Left kidney (tissue), 2 donors: ENCODE results near the gene NPC2. TPM values are rescaled to one million over a fixed set of nuclear protein-coding genes. Genes with fewer than 3 reads are reported as not detected.

ENCODE experiments used
- DNase-seq: peaks from one replicate; pipeline ENCODE4 v3.0.0-alpha.2; 2013
- polyA plus RNA-seq: library from polyadenylated mRNA; unstranded; fragments of 120-200 nt; gene quantifications from one replicate; pipeline ENCODE4 v1.2.1, GENCODE V29; 2013; ENCODE audit not compliant: insufficient read length

NPC2 gene
- polyA plus RNA-seq, 1 donor, result 320 TPM

DNA sequence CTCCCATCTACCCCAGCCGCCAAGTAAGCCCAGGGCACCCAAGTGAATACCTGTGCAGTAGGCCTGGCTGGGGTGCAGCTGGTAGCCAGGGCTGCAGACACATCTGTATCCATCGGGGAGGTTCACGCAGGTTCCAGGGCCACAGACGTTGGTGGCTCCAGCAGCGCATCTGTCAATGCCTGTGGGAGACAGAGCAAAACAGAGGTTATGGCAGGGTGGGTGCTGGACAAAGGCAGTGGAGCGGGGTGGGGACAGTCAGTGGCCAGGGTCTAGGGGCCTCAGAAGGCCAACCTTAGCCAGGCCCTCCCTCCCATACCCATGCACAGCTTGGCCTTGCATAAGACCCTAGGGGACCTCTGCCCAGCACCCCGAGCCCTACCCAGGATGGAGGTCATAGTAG, 29.6 kb upstream of the NPC2 start:
- DNase-seq, result no peak

DNA sequence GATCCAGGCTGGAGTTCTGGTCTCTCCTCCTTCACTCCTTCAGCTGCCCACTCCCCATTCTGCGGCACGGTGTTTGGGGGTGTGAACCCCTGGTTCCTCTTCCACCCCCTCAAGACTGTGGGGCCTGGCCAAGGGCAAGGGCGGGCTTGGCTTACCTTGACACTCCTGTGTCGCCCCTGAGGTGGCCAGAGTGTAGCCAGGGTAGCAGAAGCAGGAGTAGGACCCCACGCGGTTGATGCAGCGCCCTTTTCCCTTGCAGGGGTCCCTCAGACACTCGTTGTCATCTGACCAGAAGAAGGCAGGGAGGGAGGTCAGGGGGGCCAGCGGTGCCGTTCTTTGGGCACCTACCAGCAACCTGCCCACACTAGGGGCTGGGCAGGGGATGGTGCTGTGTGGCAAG, 28.7 kb upstream of the NPC2 start:
- no peak for DNase-seq

- no peak for DNase-seq
Measured at GRCh38 chr14:74519316-74520074, 26.4 kb upstream of the NPC2 start.

GRCh38 chr14:74518221-74518620, 25.1 kb upstream of the NPC2 start:
- no peak for DNase-seq

DNA sequence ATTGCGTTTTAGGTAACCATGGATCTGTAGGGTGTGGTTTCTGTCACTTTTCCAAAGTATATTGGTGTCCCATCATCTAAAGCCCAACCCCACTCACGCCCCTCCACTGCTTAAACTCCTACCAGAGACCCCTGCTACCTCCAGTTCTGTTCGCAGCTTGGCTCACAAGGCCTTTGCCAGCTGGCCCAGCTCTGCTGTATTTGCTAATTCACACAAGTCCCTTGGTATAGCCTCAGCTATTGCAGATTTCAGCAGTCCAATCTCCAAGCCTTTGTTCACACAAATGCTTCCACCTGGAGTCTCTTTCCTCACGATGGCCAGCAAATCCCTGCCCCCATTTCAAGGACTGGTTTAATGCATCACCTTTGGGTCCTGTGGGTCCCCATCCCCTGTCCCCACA, 24.6 kb upstream of the NPC2 start:
- no peak for DNase-seq

DNA sequence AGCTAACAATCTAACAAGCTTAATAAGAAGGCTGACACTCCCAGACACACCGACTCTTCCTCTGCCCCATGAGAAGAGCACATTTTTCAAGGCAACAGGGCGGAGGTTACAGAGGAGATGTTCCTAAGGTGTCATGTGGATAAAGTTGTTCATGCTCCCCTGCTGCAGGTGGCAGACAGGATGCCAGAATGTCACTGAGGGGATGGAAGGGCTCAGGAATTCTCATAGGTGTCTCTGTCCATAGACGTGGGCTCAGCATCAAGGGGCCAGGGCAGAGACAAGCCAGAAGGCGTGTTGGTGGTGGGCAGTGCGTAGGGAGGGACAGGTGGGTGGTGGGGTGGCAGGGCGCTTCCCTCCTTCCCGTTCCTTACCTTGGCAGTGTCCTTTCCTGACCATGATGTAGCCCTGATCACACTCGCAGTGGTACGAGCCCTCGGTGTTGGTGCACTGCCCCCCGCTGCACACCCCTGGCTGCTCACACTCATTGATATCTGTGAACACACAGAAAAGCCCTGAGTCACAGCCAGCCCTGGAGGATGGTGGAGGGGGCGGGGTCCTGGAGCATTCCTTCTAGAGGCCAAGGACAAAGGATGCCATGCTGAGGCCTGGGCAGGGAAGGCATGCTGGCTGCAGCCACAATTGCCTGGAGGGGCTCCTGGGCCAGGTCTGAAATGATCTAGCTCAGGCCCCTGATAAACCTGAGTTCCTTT, 23.5 kb upstream of the NPC2 start:
- DNase-seq, result no peak

DNA sequence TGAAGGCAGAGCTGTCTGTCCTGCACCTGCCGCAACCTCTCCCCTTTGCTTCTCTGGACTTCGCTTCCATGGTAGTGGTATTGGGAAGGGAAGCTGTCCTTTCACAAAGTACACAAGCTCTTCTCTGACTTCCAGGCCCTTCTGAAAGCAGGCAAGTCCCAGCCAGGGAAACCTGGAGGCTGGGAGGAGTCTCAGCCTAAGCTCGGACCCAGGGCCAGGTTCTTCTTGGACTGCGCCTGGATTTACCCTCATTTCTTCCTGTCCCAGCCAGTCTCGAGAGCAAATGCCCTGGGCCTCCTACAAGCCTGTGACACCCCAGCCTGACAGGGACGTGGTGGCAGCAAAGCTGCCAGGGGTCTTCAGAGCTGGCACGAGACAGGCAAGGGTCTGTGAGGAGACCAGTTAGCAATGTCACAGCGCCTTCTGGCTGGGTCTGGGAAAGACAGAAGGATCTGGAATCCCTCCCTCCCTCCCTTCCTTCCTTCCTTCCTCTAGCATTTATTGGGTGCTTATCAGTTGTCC, 22.8 kb upstream of the NPC2 start:
- DNase-seq, result no peak

- no peak for DNase-seq
Measured at GRCh38 chr14:74514471-74514941, 21.4 kb upstream of the NPC2 start.

GRCh38 chr14:74511966-74512830, 19.1 kb upstream of the NPC2 start:
- no peak for DNase-seq

DNA sequence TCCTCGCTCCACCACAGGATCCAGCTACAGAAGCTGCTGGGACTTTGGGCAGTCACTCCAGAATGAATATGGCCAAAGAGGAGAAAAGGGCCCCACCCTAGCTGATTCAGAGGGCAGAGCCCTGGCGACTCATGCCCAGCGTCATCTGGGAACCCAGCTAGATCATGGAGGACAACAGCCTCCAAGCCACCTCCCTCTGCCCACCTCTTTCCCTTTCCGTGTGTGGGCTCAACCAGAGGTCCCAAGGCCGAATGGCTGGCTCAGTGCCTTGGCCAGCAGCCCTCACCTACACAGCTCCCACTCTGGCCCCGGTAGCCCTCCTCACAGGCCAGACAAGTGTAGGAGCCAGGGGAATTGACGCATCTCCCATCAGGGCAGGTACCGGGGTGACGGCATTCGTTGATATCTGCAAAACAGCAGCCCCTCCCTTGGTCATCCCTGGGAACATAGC, 17.9 kb upstream of the NPC2 start:
- no peak for DNase-seq

DNA sequence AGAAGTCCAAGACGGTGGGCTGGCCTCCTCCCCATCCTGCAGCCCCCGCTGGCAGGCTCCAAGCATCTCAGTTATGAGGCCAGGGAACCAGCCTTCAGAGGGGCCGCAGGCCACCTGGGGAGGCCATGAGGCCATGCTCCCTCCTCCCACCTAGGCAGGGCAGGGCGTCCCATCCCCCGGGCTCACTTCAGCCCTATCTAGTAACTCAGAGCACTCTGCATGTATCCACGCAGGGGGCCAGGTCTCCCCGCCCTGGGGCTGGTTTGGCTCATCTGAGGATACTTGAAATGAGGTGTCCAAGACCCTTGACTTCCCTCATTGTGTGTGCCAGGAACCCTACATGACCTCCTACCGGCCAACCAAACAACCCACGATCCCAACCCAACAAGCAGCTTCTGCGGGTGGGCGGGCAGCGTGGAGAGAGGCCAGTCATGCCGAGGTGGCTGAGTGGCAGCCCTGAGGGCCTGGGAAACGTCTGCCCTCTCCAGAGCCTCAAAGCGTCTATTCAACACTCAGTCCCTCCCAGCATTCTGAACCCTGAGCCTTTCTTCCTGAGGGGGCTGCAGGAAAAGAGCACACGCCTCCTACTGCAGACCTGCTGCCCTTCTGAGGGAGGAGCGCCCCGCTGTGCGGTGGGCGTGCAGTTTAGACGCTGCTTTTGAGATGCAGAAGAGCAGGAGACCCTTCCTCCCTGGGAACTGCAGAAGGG, 17.3 kb upstream of the NPC2 start:
- no peak for DNase-seq

DNA sequence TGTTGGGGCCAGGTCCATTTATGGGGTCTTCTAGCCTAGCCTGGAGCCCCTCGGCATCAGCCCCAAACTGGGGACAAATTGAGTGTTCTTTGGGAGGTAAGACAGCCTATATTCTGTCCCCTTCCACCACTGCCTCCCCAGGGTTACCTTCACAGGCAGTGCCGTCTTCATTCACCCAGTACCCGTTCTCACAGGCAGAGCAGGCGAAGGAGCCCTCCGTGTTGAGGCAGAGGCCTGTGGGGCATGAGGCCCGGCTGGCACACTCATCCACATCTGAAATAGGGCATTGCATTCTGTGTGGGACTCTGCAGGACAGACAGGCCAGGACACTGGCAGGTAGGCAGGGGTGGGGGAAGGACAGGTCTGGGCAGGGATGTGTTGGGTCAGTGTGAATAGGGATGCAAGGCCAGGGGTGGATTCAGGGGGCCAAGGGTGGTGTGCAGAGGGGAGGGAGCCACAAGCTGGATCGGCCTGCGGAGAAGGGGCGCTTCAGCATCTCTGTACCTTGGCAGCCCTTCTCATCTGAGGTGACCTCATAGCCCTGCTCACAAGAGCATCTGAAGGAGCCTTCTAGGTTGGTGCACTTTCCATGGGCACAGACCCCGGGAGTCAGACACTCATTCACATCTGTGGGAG, 16.6 kb upstream of the NPC2 start:
- no peak for DNase-seq

- DNase-seq, result no peak
Measured at GRCh38 chr14:74508844-74509428, 15.8 kb upstream of the NPC2 start.

DNA sequence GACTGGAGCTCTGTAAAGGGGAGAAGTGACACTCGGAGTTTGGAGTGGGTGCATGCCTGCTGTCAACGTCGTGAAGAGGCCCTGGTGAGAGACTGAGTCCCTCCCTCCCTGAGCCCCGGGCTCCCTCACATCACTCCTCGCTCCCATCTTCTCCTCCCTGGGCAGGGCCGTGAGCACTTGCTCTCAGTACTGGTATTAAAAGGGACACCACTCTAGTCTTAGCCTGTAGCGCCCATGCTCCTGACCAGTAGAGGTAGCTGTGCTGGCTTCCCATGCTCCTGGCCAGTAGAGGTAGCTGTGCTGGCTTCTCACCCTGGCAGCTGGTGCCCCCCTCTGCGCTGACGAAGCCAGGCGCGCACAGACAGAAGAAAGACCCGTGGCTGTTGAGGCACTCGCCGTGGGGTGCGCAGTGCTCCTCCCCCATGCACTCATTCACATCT, 15.2 kb upstream of the NPC2 start:
- no peak for DNase-seq

DNA sequence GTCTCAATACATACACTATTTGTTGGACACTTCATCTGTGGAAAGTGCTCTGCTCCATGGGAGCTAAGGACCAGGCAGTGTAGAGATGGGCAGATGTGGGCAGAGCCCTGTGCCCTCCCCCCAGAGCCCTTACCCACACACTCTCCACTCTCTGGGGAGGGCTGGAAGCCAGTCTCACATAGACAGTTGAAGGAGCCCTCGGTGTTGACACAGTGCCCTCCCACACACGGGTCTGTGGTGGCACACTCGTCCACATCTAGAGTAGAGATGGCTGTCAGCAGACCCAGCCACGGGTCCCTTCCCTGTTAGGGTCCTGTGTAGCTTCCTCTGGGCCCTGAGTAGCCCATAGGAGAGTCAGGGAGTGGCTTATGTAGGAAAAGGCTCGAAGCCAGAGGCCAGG, 14.7 kb upstream of the NPC2 start:
- no peak for DNase-seq

DNA sequence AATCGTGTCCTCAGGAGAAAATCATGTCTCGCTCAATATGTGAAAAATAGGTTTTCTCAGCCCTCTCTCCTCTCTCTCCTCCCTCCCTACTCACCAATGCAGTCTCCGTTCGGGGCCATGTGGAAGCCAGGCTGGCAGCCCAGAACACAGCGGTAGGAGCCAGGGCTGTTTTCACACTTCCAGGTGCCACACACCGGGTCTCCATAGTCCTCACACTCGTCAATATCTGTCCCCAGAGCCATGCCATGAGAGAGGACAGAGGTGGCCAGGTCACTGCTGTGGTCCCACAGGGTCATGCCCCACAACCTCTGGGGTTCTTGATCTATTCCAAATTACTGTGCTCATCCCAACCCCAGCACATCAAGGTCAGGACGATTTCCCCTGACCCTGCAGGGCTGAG, 14.0 kb upstream of the NPC2 start:
- no peak for DNase-seq

GRCh38 chr14:74506411-74506851, 13.3 kb upstream of the NPC2 start:
- DNase-seq, result no peak

DNA sequence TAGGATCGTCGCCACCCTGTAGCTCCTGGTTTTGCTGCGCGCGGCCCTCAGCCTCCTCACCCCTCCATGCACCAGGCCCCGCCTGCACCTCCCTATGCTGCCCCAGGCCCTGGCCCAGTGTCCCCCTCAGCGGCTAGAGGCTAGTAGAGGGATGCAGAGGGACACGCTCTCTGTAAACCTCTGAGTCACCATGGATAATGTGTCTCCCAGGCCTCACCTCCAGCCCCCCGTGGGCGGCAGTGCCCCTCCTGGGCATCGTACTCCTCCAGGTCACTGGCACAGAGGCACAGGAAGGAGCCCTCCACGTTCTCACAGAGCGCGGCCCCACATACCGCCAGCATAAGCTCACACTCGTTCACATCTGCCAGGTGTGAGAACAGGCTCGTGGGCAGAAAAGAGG, 12.7 kb upstream of the NPC2 start:
- DNase-seq, result no peak

- no peak for DNase-seq
Measured at GRCh38 chr14:74504874-74505720, 12.0 kb upstream of the NPC2 start.

GRCh38 chr14:74504412-74504811, 11.3 kb upstream of the NPC2 start:
- no peak for DNase-seq
